ENCODE measurements around the gene TBC1D22A. TPM values are rescaled to one million over a fixed set of nuclear protein-coding genes. Genes with fewer than 3 reads are reported as not detected.

Gene TBC1D22A
- total and polyA plus RNA-seq, 4 donors, result 4.1 to 12.4 (median 8.4) TPM

DNA sequence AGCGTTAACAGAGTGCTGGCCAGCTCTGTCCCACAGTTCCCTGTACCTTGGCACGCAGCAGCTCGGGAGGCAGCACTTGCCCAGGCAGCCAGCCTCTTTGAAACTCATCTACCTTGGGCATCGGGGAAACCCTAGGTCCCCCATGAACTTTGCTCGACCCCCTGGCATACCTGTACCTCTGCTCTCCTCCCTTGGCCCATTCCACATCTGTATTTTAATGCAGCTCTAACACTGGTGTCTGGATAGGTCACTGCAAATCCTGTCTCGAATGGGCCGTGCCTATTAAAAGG, 304.1 kb downstream of the TBC1D22A start (continued):
- TF ChIP-seq FOXA2 (IDR thresholded peaks at IDR 0.05), result no peak

DNA sequence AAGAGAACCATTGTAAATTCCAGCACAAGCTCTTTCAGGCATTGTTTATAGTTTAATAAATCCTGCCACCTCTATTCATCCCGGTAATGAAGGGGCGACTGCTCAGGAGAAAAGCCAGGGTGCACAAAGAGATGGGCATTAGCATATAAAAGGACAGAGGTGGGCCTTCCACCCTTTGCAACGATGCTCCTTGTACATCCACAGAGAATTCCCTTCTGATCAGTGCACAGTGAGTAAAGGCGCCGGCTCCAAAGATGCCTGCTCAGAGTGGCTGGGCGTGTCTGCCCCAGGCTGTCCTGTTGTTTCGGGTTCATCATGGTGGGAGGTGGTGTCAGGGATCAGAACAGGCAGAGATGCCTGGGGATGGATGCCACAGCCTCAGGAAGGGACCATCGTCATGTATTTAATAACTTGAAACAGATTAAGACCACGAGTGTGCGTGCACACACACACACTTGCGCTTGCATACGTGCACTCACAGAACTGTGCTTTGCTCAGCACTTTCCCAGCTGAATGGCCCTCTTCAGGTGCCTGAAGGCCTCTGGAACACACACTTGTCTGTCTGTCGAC, 305.0 kb downstream of the TBC1D22A start:
- TF ChIP-seq HNF4G (IDR thresholded peaks at IDR 0.05) (no peak), RXRA (IDR thresholded peaks at IDR 0.05) (no peak), SP1 (IDR thresholded peaks at IDR 0.05) (no peak), EGR1 (IDR thresholded peaks at IDR 0.05; ENCODE audit: low read depth in 2 of 2) (no peak), JUND (IDR thresholded peaks at IDR 0.05) (no peak), NR2F2 (IDR thresholded peaks at IDR 0.05) (no peak), HNF4A (conservative IDR thresholded peaks at IDR 0.05) (no peak), RAD21 (IDR thresholded peaks at IDR 0.05) (no peak), TAF1 (conservative IDR thresholded peaks at IDR 0.05) (no peak), YY1 (IDR thresholded peaks at IDR 0.05) (no peak), GABPA (IDR thresholded peaks at IDR 0.05 in 1 of 2, conservative IDR thresholded peaks at IDR 0.05 in 1 of 2) (no peak)
- TF ChIP-seq, protein P1, sequence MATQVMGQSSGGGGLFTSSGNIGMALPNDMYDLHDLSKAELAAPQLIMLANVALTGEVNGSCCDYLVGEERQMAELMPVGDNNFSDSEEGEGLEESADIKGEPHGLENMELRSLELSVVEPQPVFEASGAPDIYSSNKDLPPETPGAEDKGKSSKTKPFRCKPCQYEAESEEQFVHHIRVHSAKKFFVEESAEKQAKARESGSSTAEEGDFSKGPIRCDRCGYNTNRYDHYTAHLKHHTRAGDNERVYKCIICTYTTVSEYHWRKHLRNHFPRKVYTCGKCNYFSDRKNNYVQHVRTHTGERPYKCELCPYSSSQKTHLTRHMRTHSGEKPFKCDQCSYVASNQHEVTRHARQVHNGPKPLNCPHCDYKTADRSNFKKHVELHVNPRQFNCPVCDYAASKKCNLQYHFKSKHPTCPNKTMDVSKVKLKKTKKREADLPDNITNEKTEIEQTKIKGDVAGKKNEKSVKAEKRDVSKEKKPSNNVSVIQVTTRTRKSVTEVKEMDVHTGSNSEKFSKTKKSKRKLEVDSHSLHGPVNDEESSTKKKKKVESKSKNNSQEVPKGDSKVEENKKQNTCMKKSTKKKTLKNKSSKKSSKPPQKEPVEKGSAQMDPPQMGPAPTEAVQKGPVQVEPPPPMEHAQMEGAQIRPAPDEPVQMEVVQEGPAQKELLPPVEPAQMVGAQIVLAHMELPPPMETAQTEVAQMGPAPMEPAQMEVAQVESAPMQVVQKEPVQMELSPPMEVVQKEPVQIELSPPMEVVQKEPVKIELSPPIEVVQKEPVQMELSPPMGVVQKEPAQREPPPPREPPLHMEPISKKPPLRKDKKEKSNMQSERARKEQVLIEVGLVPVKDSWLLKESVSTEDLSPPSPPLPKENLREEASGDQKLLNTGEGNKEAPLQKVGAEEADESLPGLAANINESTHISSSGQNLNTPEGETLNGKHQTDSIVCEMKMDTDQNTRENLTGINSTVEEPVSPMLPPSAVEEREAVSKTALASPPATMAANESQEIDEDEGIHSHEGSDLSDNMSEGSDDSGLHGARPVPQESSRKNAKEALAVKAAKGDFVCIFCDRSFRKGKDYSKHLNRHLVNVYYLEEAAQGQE (IDR thresholded peaks at IDR 0.05), result no peak
- TF ChIP-seq, protein P2, sequence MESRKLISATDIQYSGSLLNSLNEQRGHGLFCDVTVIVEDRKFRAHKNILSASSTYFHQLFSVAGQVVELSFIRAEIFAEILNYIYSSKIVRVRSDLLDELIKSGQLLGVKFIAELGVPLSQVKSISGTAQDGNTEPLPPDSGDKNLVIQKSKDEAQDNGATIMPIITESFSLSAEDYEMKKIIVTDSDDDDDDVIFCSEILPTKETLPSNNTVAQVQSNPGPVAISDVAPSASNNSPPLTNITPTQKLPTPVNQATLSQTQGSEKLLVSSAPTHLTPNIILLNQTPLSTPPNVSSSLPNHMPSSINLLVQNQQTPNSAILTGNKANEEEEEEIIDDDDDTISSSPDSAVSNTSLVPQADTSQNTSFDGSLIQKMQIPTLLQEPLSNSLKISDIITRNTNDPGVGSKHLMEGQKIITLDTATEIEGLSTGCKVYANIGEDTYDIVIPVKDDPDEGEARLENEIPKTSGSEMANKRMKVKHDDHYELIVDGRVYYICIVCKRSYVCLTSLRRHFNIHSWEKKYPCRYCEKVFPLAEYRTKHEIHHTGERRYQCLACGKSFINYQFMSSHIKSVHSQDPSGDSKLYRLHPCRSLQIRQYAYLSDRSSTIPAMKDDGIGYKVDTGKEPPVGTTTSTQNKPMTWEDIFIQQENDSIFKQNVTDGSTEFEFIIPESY (IDR thresholded peaks at IDR 0.05), result no peak
- TF ChIP-seq, protein P3, sequence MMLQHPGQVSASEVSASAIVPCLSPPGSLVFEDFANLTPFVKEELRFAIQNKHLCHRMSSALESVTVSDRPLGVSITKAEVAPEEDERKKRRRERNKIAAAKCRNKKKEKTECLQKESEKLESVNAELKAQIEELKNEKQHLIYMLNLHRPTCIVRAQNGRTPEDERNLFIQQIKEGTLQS (IDR thresholded peaks at IDR 0.05), result no peak
- TF ChIP-seq, protein P4, sequence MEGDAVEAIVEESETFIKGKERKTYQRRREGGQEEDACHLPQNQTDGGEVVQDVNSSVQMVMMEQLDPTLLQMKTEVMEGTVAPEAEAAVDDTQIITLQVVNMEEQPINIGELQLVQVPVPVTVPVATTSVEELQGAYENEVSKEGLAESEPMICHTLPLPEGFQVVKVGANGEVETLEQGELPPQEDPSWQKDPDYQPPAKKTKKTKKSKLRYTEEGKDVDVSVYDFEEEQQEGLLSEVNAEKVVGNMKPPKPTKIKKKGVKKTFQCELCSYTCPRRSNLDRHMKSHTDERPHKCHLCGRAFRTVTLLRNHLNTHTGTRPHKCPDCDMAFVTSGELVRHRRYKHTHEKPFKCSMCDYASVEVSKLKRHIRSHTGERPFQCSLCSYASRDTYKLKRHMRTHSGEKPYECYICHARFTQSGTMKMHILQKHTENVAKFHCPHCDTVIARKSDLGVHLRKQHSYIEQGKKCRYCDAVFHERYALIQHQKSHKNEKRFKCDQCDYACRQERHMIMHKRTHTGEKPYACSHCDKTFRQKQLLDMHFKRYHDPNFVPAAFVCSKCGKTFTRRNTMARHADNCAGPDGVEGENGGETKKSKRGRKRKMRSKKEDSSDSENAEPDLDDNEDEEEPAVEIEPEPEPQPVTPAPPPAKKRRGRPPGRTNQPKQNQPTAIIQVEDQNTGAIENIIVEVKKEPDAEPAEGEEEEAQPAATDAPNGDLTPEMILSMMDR (IDR thresholded peaks at IDR 0.05; ENCODE audit: low read depth, low read length, missing input control), result no peak
- no peak overlapping the region for H3K27ac ChIP-seq (ENCODE audit: low read depth in 1 of 2, low read length in 2 of 2)
- no peak overlapping the region for H3K9ac ChIP-seq (ENCODE audit: low read depth in 1 of 2, low read length in 2 of 2)
- no peaks in the 10 kb centered on the region for H3K4me1 ChIP-seq (ENCODE audit: control insufficient read depth in 4 of 4, insufficient read depth in 4 of 4, low read length in 3 of 4)
- H3K36me3 ChIP-seq (ENCODE audit: control insufficient read depth in 4 of 4, insufficient read depth in 3 of 4, low read depth in 1 of 4, low read length in 3 of 4), result peaks cover 0 to 4% (median 0%) of the 10 kb centered on the region in 4 donors
- H3K9me3 ChIP-seq (ENCODE audit: control insufficient read depth in 4 of 4, low read length in 3 of 4), result no peaks in the 10 kb centered on the region
- no peak overlapping the region for H3K4me3 ChIP-seq (ENCODE audit: low read depth in 1 of 3, low read length in 3 of 3)
- DNase-seq (ENCODE audit: low spot score), result no peak
- H3K27me3 ChIP-seq (ENCODE audit: control insufficient read depth in 4 of 4, insufficient read depth in 4 of 4, low read length in 3 of 4), result no peaks in the 10 kb centered on the region
- 96% methylated on average over 13 of the region's 13 CpGs for WGBS
